ENCODE data around the gene TGFB1.

Gene TGFB1

GRCh38 chr19:41341669-41342490 is 11.8 kb downstream of the TGFB1 start:
- no peak for DNase-seq (ENCODE audit: low read depth)

- peak; percentile 26 for DNase-seq (ENCODE audit: low read depth)
These were observed 13.8 kb downstream of the TGFB1 start for GRCh38 chr19:41339936-41340335.

GRCh38 chr19:41335467-41335866 is 18.3 kb downstream of the TGFB1 start:
- no peak for DNase-seq (ENCODE audit: low read depth)

GRCh38 chr19:41334793-41335192 is 18.9 kb downstream of the TGFB1 start:
- no peak for DNase-seq (ENCODE audit: low read depth)

GRCh38 chr19:41332468-41332867 is 21.3 kb downstream of the TGFB1 start:
- no peak for DNase-seq (ENCODE audit: low read depth)

- no peak for DNase-seq (ENCODE audit: low read depth)
These were observed 21.7 kb downstream of the TGFB1 start for GRCh38 chr19:41332000-41332399.

GRCh38 chr19:41330946-41331678 is 22.6 kb downstream of the TGFB1 start:
- no peak for DNase-seq (ENCODE audit: low read depth)

GRCh38 chr19:41330481-41330880 is 23.2 kb downstream of the TGFB1 start:
- DNase-seq (ENCODE audit: low read depth): no peak

- DNase-seq (ENCODE audit: low read depth): no peak
These were observed 24.9 kb downstream of the TGFB1 start for GRCh38 chr19:41328842-41329225.

GRCh38 chr19:41328157-41328841 is 25.4 kb downstream of the TGFB1 start:
- DNase-seq (ENCODE audit: low read depth): no peak

GRCh38 chr19:41327576-41328156 is 26.1 kb downstream of the TGFB1 start:
- no peak for DNase-seq (ENCODE audit: low read depth)

- DNase-seq (ENCODE audit: low read depth): no peak
These were observed 26.6 kb downstream of the TGFB1 start for GRCh38 chr19:41327076-41327575.

- peak; percentile 58 for DNase-seq (ENCODE audit: low read depth)
These were observed 27.6 kb downstream of the TGFB1 start for GRCh38 chr19:41325947-41326706.

GRCh38 chr19:41325640-41325946 is 28.1 kb downstream of the TGFB1 start:
- DNase-seq (ENCODE audit: low read depth): no peak

GRCh38 chr19:41324921-41325639 is 28.6 kb downstream of the TGFB1 start:
- DNase-seq (ENCODE audit: low read depth): peak; percentile 42

- DNase-seq (ENCODE audit: low read depth): no peak
These were observed 29.5 kb downstream of the TGFB1 start for GRCh38 chr19:41324231-41324702.

GRCh38 chr19:41323430-41324125 is 30.1 kb downstream of the TGFB1 start:
- DNase-seq (ENCODE audit: low read depth): peak; percentile 95

GRCh38 chr19:41323023-41323422 is 30.7 kb downstream of the TGFB1 start:
- DNase-seq (ENCODE audit: low read depth): peak; percentile 58

- no peak for DNase-seq (ENCODE audit: low read depth)
These were observed 31.3 kb downstream of the TGFB1 start for GRCh38 chr19:41322451-41322850.

- peak; percentile 78 for DNase-seq (ENCODE audit: low read depth)
These were observed 32.0 kb downstream of the TGFB1 start for GRCh38 chr19:41321600-41322270.

Measured in fibroblast of gingiva (primary cell).